Cerebellar cortex (tissue), 1 donor: ENCODE results near the gene RPL31.
A peak's percentile ranks its signal among the peaks of the same experiment; 100 is the strongest.
"Not testable (repeated sequence)": the region's sequence is repeated elsewhere in the genome, so short reads cannot be mapped to it uniquely, and the experiment has no call there.

Experiments used
- DNase-seq: peaks from one replicate; pipeline ENCODE4 v3.0.0-alpha.2; 2015; ENCODE audit warnings: low spot score

The RPL31 gene

DNA sequence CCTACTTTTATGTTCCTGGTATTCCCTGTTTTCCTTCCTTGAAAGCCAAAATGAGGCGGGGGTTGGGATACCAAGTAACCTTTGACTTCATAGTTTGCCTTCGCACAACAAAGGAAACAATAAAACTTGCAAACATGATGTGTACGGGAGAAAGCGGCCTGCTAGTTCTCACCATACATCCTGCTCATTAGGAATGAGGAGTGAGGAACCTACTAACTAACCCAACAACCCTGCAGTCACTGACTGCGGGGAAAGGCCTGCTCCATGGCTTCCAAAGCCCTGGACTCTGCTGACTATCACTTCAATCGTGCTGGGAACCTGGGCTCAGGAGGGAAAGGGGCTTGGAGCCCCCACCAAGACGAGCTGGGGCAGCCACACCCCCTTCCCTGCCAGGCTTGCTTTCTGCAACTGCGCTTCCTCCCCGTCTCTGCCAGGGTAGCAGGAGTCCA, 24.2 kb downstream of the RPL31 start:
- DNase-seq: no peak

DNA sequence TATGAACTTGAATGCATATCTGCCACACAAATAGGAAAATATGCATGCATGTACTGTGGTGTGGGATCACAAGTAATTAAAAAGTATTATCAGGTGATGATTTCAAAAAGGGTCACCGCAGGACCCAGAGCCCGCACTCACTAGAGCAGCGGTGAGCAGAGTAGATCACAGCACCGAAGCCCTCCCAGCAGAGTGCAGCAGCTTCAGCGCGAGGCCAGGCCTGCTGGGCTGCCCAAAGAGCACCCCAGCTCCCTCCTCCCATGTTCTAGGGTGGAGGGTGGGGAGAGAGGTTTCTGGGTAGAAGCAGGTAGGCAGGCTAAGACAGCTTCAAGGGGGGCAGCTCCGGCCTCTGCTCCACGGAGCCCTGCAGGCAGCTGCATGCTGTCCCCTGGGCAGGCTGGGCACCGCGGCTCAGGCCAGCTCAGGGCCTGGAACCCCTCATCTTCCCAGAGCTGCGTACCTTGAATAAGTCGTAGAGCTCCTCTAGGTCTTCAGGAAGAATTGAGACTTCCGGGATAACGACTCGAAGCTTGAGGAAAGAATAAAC, 24.9 kb downstream of the RPL31 start:
- DNase-seq: no peak

DNA sequence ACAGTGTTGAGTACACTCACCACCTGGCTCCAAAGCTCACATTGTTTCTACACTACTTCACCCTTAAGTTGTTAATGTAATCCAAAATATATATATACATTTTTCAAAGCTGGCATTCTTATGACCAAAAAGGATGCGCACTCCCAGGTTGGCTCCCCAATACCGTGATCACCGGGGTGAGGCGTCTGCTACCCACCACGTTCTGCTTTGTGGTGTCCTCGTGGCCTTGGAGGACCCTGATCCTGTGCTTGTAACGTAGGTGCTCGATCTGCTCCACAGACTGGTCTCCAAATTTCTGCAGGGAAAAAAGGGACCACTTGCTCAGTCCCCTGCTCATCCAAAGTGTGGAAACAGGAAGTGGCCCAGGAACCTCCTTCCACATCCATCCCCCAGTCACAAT, 25.8 kb downstream of the RPL31 start:
- DNase-seq: no peak

DNA sequence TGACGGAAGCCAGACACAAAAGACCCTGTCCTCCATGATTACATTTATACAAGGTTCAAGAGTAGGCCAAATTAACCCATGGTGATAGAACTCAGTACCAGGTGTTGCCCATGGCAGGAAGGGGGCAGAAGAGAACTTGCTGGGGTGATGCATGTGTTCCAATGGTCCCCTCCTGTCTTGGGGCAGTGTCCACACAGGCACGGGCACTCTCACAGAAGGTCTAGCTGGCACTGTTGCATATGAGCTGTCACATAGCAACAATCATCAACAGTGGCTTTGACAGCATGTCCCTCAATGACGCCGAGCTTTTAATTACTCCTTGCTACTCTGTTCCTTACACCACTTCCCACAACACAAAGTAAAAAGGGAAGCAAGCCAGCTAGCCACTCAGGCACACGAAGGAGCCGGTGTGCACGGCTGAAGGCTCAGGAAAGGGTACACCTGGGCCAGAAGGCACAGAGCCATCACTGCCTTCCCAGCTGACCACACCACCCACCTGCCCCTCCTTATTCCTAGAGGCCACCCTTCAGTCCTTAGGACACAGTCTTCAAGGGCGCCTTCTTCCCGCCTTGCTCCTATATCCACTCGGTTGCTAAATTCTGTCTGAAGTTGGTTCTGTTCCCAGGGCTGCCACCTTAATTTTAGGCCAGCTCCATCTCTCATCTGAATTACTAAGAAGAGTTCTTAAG, 28.9 kb downstream of the RPL31 start:
- DNase-seq: no peak

DNA sequence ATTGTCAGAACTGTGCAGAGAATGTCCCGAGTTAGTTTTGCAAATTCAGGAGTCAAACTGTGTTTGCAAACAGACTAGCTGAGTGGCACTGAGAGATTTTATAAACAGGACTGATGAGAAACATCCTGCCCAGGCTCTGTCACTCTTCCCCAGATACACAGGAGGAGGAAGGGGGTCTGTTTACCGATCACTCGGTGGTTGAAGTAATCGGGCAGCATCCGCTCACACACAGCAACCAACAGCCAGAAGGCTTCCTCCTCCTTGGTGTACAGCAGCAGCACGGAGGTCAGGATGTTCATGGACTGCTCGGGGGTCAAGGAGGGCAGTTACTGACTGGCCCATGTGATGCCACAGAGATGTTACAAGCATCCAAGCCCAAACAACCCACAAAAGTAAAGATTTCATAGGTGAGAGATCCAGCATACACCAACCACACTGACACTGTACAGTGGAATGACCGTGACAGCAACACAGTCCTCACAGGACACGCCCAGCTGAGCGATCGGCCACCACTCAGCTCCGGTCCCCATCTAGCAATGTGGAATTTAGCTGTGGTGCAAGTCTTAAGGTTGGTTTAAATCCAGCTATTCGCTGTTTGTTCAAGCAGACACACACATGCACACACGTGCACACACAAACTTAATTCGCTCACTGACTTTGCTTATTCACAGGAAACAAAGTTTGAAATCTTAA, 30.1 kb downstream of the RPL31 start:
- DNase-seq: no peak

DNA sequence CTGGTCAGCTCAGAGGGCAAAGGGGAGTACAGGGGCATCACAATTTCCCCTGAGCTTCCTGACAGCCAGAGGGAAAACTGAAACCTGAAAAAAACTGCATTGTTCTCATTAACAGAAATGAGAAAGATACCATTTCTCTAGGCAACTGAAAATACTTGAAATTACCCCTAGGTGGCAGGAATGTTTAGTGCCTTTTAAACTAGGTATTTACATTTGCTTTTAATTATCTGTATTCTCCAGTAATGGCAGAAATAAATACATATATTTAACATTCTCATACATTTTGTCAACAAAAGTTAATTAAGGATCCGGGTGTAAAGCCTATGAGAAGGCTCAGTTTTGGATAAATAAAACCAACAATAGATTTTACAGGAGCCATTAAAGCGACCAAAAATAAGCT, 34.5 kb downstream of the RPL31 start:
- DNase-seq: peak; percentile 16

DNA sequence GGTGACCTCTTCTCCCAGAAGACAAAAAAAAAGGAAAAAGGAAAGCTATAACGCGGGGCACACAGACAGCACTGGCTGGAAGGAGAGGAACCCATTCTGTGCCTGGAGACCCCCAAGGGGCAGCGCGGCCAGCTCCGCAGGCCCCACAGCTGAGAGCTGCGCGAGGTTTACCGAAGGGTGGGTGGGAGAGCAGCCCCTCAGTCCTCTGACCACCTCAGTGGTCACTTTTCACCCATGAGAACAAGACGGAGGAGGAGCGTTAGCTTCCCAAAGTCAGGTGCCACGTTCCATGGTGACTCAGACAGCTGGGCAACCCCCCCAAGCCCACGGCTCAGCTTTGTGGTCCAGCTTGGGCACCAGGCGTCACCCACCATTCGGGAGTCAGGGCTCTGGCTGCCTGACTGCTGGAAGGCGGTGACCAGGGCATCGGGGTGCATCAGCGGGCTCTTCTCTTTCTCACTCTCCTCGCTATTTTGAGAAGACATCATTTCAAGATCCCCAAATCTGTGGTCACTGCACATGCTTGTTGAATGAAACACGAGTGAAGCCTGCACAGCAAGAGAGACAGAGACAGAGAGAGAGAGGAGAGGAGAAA, 35.2 kb downstream of the RPL31 start:
- DNase-seq: no peak

DNA sequence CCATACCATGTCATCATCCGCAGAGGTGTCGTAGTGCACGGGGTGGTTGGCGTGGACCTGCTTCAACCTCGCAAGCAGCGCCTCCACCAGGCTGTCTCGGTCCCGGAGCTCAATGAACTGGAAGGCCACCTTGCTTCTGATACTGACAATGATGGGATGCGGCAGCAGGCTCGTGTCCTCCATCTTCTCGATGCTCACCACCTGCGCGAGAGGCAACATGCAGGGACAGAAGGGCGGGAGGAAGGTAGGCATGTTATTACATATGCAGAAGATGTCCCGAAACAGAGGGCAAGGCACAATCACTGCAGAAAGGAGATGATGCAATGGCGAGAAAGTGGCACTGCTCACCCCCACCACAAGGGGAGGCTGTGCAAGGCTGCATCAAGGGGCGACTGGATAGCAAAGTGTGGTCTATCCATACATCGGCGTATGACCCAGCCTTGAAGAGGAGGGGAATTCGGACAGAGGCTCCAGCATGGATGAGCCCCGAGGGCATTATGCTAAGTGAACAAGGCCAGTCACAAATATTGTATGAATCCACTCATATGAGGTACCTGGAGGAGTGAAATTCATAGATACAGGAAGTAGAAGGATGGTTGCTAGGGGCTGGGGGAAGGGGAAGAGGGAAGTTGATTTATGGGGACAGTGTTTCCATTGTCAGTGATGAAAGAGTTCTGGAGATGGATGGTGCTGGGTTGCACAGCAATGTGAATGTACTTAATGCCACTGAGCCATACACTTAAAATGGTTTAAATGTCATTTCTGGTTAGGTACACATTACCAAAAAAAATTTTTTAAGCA, 36.6 kb downstream of the RPL31 start:
- no peak for DNase-seq

DNA sequence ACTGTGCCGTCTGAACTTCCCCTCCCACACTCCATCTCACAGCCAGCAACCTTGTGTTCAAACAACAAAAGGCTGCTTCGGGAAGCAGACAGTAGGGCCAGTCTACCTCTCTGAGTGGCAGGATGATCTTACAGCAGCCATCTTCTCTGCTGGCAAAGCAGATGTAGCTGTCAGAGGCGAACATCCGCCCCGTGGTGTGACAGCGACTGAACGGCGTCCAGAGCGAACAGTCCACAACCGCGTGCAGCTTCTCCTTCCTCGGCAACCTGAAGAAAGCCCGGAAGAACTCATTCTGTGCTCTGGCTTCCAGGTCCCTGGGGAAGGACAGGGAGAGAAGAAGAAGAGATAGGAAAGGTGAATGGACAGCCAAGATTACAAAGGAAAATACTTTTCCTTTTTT, 38.0 kb downstream of the RPL31 start:
- no peak for DNase-seq

DNA sequence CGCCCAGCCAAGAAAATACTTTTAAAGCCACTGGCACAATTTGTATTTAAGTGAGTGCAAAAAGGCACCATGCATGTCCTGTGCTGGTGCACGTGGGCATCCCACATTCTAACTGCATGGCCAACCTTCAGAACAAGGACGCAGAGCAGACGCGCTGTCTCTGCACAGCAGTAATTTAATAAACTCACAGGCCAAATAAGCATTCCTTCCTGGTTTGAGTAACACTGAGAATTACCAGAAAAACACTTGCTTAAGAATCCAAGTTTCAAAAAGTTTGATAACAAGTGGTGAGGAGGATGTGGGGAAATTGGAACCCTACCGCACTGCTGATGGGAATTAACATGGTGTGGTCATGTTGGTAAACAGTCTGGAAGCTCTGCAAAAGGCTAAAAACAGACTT, 38.7 kb downstream of the RPL31 start:
- DNase-seq: no peak

DNA sequence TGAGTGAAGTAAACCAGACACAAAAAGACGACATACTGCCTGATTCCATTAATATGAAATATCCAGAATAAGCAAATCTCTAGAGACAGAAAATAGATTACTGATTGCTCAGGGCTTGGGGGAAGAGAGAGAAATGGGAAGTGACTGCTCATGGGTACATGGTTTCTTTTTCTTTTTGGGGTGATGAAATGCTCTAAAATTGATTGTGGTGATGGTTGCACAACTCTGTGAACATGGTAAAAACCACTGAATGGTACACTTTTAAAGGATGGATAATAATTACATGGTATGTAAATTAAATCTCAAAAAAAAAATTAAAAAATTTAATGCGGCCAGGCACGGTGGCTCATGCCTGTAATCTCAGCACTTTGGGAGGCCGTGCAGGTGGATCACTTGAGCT, 39.3 kb downstream of the RPL31 start:
- DNase-seq: no peak

DNA sequence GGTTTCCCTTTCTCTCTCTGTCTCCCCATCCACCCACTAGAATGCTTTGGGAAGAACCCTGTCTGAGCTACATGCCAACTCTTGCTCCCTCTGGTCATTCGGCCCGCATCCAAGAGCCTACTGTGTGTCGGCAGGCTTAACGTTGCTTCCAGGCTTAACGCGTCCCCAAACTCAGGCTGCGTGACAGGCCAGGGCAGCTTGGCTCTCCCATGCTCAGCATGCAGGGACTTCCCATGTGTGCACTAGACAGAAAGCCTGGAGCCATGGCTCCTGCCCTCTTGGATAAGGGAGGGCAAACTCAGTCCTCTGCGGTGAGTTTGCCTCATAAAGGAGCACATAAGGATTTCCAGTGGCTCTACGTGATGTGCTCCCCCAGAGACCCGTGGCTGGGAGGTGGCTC, 43.2 kb downstream of the RPL31 start:
- peak; percentile 17 for DNase-seq

DNA sequence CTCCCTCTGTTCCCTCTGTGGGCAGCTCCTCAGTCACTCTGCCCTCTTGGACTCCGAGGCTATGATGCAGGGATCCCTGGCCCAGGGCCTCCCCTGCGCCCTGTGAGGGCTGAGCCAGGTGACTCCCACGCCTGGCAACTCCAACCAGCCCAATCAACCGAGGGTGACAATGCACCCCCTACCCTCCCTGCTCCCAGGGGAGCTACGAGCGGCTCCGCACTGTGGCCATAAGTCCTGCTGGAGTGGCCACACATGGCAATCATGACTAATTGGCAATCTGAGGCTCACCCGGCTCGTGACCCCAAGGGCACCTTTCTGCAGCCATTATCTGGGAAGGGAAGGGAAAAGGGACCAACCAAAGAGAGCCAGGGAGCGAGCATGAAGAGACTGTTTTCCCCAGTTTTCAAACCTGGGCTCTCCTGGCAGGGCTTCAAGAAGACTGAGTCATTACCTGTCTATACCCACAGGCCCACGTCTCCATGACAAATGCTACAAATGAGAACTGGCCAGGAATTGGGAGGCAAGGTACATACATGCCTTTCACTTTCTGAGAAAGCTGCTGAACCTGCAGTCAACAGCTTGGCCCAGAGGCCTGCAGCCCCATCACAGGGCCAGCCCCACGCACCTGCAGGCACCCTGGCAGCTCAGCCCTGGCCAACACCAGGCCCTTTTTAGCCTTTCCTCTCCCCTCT, 45.1 kb downstream of the RPL31 start:
- DNase-seq: no peak

DNA sequence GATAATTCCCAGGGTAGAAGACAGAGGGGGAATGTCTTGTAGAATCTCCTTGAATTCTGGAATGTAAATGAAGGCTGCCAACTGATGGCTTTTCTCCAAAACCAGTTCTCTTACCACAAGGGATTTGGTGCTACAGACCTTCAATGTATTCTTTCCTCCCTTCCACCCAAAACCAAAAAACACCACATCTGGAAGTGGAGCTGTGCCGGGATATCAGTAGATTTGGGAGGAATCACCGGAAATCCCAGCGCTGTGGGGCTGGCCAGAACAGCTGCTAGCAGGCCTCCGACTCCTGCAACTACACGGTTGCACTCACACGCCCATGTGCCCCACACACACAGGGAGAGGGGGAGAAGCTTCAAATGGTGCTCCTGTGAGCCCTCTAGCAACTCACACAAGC, 45.7 kb downstream of the RPL31 start:
- DNase-seq: no peak

DNA sequence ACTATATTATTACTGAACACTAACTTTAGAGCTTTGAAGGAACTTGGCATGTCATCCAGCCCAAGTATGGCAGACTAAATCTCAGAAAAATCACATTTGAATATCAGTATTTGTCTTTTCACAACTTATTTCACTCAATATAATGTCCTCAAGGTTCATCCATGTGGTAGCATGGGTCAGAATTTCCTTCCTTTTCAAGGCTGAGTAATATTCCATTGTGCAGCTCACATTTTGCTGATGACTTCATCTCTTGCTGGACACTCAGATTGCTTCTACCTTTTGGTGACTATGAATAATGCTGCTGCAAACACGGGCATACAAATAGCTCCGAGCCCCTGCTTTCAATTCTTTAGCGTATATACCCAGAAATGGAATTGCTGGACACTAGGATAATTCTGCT, 46.7 kb downstream of the RPL31 start:
- no peak for DNase-seq

DNA sequence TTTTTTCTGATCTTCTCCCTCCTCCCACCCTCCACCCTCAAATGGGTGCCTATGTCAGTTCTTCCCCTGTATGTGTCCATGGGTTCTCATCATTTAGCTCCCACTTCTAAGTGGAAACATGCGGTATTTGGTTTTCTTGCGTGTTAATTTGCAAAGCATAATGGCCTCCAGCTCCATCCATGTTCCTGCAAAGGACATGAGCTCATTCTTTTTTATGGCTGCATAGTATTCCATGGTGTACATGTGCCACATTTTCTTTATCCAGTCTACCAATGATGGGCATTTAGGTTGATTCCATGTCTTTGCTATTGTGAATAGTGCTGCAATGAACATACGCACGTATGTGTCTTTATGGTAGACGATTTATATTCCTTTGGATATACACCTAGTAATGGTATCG, 48.8 kb downstream of the RPL31 start:
- DNase-seq: not testable (repeated sequence)

DNA sequence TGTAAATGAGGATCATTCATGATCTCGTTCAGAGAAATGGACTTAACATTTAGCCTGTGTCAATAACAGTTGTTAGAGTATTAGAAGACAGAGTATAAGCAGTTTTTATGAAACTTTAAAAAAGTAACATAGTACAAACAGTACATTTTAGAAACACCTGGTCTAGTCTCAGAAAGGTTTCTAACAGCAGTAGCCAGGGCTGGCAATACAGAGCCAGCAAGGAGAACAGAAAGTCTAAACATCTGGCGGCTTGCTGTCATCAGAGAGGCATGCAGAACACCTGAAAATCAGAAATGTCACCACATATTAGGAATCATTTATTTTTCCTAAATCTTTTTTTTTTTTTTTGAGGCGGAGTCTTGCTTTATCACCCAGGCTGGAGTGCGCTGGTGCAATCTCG, 50.1 kb downstream of the RPL31 start:
- no peak for DNase-seq

DNA sequence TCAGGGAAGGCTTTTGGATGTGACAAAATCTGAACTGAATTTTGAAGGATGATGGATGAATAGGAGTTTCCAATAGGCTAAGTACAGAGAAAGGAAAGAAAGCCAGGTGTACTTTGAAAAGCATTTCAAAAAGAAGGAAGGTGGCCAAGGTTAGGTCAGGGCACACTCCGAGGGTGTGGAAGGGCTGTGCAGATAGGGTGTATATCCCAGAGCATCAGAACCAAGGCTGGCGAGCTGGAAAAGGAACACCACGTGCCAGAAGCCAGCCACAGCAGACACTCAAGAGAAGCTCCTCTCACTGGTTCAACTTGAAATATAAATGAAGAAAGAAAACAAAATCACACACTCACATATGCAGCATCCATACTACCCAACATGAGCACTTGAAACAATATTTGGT, 51.0 kb downstream of the RPL31 start:
- no peak for DNase-seq
